Measurements from ENCODE around the gene GNB3. TPM values are rescaled to one million over a fixed set of nuclear protein-coding genes. Genes with fewer than 3 reads are reported as not detected.

Gene GNB3
- total RNA-seq, 1 experiment from 2014 or later = 14.0 TPM

DNA sequence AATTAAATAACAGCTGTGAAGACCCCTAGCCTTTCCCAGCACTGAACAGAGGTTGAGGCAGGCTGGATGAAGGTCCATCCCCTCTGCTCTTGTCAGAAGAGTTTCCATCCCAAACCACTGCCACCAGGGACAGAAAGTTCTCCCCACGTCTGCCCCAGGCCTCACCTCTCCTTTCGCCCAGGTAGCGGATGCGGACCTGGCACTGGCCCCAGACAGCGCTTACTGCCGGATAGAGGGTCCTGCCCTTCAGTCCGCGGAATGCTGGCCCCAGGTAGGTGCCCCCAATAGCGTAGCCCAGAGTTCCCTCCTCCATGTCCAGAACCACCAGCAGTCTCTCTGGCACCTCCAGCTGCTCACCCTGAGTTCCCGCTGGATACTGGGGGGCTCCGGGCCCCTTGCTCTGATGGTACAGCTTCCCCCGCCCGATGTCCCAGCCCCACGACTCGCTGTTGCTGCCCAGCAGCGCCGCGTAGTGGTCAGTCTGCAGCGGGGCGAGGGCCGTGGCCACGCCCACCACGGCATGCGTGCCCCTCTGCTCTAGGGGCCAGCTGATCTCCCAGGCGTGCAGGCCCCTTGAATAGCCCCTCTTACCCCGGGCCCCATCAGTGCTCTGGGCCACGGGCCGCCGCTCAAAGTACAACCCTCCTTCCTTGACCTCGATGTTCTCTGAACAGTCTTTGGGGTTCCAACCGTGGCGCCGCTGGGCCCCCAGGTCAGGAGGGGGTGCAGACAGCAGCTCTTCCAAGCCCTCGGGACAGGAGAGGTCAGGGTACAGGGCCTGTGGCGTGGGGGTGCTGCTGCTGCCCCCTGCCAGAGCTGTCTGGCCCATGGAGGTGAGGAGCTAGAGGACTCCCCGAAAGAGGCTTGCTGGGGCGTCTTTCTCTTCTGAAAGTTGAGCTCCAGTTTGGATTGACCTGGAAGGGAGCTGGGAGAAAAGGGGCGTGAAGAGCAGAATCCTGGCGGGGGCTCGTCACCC, 31.6 kb downstream of the GNB3 start (continued):
- TF ChIP-seq, protein P1, sequence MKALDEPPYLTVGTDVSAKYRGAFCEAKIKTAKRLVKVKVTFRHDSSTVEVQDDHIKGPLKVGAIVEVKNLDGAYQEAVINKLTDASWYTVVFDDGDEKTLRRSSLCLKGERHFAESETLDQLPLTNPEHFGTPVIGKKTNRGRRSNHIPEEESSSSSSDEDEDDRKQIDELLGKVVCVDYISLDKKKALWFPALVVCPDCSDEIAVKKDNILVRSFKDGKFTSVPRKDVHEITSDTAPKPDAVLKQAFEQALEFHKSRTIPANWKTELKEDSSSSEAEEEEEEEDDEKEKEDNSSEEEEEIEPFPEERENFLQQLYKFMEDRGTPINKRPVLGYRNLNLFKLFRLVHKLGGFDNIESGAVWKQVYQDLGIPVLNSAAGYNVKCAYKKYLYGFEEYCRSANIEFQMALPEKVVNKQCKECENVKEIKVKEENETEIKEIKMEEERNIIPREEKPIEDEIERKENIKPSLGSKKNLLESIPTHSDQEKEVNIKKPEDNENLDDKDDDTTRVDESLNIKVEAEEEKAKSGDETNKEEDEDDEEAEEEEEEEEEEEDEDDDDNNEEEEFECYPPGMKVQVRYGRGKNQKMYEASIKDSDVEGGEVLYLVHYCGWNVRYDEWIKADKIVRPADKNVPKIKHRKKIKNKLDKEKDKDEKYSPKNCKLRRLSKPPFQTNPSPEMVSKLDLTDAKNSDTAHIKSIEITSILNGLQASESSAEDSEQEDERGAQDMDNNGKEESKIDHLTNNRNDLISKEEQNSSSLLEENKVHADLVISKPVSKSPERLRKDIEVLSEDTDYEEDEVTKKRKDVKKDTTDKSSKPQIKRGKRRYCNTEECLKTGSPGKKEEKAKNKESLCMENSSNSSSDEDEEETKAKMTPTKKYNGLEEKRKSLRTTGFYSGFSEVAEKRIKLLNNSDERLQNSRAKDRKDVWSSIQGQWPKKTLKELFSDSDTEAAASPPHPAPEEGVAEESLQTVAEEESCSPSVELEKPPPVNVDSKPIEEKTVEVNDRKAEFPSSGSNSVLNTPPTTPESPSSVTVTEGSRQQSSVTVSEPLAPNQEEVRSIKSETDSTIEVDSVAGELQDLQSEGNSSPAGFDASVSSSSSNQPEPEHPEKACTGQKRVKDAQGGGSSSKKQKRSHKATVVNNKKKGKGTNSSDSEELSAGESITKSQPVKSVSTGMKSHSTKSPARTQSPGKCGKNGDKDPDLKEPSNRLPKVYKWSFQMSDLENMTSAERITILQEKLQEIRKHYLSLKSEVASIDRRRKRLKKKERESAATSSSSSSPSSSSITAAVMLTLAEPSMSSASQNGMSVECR (CRISPR knock-in tag; IDR thresholded peaks at IDR 0.05; ENCODE audit: borderline replicate concordance) = peak; percentile 33; the same call in 1 of the 2 replicates
- 0 out of 2 replicates have a peak, but pooled peaks have one; percentile 25 for TF ChIP-seq TCF7 (CRISPR knock-in tag; IDR thresholded peaks at IDR 0.05; ENCODE audit: low read depth)
- TF ChIP-seq, protein P2, sequence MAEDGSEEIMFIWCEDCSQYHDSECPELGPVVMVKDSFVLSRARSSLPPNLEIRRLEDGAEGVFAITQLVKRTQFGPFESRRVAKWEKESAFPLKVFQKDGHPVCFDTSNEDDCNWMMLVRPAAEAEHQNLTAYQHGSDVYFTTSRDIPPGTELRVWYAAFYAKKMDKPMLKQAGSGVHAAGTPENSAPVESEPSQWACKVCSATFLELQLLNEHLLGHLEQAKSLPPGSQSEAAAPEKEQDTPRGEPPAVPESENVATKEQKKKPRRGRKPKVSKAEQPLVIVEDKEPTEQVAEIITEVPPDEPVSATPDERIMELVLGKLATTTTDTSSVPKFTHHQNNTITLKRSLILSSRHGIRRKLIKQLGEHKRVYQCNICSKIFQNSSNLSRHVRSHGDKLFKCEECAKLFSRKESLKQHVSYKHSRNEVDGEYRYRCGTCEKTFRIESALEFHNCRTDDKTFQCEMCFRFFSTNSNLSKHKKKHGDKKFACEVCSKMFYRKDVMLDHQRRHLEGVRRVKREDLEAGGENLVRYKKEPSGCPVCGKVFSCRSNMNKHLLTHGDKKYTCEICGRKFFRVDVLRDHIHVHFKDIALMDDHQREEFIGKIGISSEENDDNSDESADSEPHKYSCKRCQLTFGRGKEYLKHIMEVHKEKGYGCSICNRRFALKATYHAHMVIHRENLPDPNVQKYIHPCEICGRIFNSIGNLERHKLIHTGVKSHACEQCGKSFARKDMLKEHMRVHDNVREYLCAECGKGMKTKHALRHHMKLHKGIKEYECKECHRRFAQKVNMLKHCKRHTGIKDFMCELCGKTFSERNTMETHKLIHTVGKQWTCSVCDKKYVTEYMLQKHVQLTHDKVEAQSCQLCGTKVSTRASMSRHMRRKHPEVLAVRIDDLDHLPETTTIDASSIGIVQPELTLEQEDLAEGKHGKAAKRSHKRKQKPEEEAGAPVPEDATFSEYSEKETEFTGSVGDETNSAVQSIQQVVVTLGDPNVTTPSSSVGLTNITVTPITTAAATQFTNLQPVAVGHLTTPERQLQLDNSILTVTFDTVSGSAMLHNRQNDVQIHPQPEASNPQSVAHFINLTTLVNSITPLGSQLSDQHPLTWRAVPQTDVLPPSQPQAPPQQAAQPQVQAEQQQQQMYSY (CRISPR knock-in tag; IDR thresholded peaks at IDR 0.05) = no peak; the same call in 1 of the 2 replicates
- no peak for TF ChIP-seq MYBL2 (CRISPR knock-in tag; IDR thresholded peaks at IDR 0.05)
- TF ChIP-seq, protein P3, sequence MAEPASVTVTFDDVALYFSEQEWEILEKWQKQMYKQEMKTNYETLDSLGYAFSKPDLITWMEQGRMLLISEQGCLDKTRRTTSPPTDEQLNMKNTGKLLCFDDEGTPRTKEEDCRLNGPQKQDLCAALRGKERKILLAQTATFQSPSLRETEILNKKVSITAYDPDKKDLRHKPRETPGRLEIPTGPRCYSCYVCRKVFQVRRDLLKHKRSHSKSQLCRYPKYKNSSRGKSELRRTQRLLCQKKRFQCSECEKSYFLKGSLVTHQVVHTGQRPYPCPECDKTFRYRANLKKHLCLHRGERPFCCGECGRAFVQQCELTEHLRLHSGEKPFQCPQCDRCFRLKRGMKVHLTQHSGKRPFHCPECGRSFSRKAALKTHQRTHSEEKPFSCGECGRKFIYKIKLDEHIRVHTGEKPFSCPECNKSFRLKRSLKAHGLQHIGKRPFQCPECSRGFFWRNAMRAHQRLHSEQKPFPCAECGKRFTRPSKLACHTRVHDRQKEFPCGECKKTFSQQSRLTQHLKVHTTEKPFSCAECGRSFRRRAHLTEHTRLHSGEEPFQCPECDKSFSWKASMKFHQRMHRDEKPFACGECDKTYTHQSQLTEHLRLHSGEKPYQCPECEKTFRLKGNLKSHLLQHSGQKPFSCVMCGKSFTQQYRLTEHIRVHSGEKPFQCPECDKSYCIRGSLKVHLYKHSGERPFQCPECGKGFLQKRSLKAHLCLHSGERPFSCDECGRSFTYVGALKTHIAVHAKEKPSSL (CRISPR knock-in tag; conservative IDR thresholded peaks at IDR 0.05) = no peak; the same call in 1 of the 2 replicates
- TF ChIP-seq, protein P4, sequence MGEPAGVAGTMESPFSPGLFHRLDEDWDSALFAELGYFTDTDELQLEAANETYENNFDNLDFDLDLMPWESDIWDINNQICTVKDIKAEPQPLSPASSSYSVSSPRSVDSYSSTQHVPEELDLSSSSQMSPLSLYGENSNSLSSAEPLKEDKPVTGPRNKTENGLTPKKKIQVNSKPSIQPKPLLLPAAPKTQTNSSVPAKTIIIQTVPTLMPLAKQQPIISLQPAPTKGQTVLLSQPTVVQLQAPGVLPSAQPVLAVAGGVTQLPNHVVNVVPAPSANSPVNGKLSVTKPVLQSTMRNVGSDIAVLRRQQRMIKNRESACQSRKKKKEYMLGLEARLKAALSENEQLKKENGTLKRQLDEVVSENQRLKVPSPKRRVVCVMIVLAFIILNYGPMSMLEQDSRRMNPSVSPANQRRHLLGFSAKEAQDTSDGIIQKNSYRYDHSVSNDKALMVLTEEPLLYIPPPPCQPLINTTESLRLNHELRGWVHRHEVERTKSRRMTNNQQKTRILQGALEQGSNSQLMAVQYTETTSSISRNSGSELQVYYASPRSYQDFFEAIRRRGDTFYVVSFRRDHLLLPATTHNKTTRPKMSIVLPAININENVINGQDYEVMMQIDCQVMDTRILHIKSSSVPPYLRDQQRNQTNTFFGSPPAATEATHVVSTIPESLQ (CRISPR knock-in tag; IDR thresholded peaks at IDR 0.05) = no peak
- no peak for TF ChIP-seq ZNF138 (CRISPR knock-in tag; conservative IDR thresholded peaks at IDR 0.05)
- TF ChIP-seq, protein P5, sequence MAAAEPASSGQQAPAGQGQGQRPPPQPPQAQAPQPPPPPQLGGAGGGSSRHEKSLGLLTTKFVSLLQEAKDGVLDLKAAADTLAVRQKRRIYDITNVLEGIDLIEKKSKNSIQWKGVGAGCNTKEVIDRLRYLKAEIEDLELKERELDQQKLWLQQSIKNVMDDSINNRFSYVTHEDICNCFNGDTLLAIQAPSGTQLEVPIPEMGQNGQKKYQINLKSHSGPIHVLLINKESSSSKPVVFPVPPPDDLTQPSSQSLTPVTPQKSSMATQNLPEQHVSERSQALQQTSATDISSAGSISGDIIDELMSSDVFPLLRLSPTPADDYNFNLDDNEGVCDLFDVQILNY (CRISPR knock-in tag; IDR thresholded peaks at IDR 0.05) = no peak
- TF ChIP-seq GTF2I (CRISPR knock-in tag; conservative IDR thresholded peaks at IDR 0.05) = no peak
- 0 out of 2 replicates have a peak, but pooled peaks have one; percentile 50 for TF ChIP-seq ATF1 (CRISPR knock-in tag; IDR thresholded peaks at IDR 0.05)
- 0 out of 2 replicates have a peak, but pooled peaks have one; percentile 64 for TF ChIP-seq NR3C1 (CRISPR knock-in tag; conservative IDR thresholded peaks at IDR 0.05; ENCODE audit: low read depth)
- no peak for TF ChIP-seq SOX15 (CRISPR knock-in tag; IDR thresholded peaks at IDR 0.05)
- TF ChIP-seq, protein P6, sequence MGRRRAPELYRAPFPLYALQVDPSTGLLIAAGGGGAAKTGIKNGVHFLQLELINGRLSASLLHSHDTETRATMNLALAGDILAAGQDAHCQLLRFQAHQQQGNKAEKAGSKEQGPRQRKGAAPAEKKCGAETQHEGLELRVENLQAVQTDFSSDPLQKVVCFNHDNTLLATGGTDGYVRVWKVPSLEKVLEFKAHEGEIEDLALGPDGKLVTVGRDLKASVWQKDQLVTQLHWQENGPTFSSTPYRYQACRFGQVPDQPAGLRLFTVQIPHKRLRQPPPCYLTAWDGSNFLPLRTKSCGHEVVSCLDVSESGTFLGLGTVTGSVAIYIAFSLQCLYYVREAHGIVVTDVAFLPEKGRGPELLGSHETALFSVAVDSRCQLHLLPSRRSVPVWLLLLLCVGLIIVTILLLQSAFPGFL (CRISPR knock-in tag; IDR thresholded peaks at IDR 0.05; ENCODE audit: borderline replicate concordance) = no peak
- TF ChIP-seq SMAD4 (CRISPR knock-in tag; IDR thresholded peaks at IDR 0.05) = no peak
- TF ChIP-seq, protein P7, sequence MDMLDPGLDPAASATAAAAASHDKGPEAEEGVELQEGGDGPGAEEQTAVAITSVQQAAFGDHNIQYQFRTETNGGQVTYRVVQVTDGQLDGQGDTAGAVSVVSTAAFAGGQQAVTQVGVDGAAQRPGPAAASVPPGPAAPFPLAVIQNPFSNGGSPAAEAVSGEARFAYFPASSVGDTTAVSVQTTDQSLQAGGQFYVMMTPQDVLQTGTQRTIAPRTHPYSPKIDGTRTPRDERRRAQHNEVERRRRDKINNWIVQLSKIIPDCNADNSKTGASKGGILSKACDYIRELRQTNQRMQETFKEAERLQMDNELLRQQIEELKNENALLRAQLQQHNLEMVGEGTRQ (CRISPR knock-in tag; IDR thresholded peaks at IDR 0.05) = peak; percentile 73
- peak; percentile 15; the same call in 1 of the 2 replicates for TF ChIP-seq PRRX2 (CRISPR knock-in tag; IDR thresholded peaks at IDR 0.05)
- TF ChIP-seq NFYB (CRISPR knock-in tag; conservative IDR thresholded peaks at IDR 0.05; ENCODE audit: low read depth) = no peak
- no peak for TF ChIP-seq RORB (CRISPR knock-in tag; IDR thresholded peaks at IDR 0.05)
- TF ChIP-seq CREB1 (CRISPR knock-in tag; IDR thresholded peaks at IDR 0.05) = no peak
- TF ChIP-seq, protein P8, sequence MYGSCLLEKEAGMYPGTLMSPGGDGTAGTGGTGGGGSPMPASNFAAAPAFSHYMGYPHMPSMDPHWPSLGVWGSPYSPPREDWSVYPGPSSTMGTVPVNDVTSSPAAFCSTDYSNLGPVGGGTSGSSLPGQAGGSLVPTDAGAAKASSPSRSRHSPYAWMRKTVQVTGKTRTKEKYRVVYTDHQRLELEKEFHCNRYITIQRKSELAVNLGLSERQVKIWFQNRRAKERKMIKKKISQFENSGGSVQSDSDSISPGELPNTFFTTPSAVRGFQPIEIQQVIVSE (CRISPR knock-in tag; IDR thresholded peaks at IDR 0.05; ENCODE audit: borderline replicate concordance) = no peak
- TF ChIP-seq SMAD3 (CRISPR knock-in tag; IDR thresholded peaks at IDR 0.05; ENCODE audit: borderline replicate concordance) = no peak

Data from WTC11 (cell line).